HG02970 (cell line): Measurements from ENCODE around the gene PTOV1.

ENCODE experiments used
- ATAC-seq: cut with Tn5 transposase; IDR thresholded peaks from one replicate; pipeline ENCODE4 v1.9.1; 2021; ENCODE audit warnings: mild to moderate bottlenecking, moderate library complexity, moderate number of reproducible peaks; ENCODE audit not compliant: unreplicated experiment, low FRiP score

The PTOV1 gene

DNA sequence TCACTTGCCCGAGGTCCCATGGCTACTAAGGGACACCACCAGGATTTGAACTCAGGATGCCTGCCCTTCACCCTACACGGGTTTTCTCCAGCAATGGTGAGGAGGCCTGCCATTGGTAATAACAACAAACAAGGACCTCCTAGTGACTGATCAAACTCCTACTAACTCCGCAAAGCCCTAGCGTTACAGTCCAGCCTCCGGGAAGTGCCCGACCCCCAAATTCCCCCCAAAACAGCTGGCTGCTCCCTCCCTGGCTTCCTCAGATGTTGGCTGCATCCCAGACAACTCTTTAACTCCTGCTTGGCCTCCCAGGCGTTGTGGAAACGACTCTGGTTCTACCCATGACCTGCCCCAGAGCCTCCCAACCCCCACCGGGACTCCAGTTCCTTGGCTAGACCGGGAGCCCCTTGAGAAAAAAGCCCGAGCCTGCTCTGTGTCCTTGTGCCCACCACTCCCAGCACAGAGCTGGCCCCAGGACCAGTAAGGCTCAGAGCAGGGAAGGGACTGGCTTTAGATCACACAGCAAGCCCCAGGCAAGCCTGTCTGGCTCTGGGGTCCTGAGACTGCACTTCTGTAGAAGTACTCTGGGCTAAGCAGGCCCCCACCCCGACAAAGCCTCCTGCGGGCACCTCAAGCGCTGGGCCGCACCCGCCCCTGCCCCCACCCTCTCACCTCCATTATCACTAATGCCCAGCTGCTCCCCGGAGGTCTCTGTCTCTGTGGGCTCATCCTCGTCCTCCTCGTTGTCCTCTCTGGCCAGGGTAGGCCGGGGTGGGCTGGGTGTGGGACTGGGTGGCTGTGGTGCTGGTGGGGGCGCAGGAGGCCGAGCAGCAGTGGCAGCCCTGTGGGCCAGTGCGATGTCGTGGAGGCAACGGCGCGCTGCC lies 21.5 kb downstream of the PTOV1 start:
- ATAC-seq, result no peak

DNA sequence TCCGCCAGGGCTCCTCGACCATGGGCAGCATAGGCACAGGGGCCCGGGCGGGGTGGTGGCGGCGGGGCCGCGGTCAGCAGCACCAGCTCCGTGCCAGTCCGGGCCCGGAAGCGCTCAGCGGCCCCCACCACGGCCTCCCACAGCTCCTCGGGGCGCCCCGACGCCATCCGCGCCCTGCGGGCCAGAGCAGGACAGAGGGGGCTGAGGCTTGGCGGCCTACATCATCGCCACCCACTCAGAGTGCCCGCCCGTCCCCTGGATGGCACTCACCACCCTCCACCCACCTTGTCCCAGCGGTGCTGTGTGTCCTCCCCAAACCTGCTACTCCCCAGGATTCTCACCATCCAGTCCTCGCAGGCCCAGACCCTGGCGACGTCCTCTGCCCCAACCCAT lies 22.2 kb downstream of the PTOV1 start:
- ATAC-seq, result no peak

- ATAC-seq, result no peak
Observed at GRCh38 chr19:49873834-49874233, 22.9 kb downstream of the PTOV1 start.

DNA sequence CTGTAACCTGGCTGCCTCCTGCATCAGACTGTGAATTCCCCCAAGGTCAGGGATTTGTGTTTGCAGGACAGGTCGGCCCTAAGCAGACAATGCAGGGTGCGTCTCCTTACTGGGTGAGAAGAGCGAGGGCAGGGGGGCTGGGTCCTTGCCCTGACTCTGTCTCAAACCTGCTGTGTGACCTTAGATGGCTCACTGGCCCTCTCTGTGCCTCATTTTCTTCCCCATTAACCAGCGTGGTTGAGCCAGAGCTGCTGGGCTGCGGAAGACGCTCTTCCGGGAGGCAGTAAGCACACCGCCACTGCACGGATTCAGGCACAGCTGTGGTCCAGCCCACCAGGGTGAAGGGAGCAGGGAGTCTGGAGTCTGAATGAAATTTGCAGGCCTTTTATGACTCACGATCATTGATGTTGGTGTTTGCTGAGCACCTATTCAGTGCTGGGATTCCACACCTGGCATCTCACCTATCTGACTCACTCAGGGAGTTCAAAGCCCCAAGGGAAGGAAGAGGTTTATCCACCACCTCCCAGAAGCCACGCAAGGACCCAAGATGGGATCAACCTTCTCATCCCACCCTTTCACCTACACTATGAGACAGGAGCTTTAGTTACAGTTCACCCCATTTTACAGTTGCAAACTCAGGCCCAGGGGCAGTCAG lies 23.7 kb downstream of the PTOV1 start:
- ATAC-seq, result no peak

DNA sequence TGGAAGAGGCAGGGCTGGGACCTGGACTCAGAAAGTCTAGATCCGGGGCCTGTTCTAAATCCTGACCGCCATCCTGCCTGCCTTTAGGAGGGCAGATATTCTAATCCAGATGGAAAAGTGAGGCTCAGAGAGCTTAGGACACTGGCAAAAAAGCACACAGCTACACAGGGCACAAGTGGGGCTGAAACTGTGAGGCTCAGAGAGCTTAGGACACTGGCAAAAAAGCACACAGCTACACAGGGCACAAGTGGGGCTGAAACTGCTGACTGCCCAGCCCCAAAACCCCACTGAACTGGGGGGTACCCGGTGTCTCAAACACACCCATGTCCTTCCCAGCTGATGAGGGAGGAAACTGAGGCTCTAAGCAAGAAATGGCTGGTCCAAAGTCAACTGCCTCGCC lies 24.2 kb downstream of the PTOV1 start:
- no peak for ATAC-seq

DNA sequence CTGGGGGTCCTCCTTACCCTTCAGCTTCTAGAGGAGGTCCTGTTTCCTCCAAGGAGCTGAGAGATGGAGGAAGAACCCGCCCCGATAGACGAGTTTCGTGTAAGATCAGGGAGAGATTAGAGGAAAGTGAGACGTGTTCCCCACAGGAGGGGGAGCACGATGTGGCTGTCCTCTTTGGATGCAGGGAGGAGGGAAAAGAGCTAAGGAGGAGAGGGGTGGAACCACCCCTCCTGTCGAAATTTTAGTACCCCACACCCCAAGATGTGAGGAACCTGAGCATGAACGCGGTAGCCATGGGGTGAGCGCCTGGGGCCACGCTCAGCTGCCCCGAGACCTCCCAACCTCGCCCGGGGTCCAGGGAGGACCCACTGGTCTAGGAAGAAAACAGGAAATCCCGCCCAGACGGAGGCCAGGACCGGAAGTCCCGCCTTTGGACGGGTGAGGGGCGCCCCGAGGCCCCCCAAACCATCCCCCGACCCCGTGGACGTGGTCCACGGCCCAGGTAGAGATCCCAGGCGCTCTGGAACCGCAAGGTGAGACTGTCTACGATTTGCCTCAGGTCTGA lies 25.0 kb downstream of the PTOV1 start:
- ATAC-seq, result no peak

- peak; percentile 60 for ATAC-seq
Observed at GRCh38 chr19:49876422-49877019, 25.6 kb downstream of the PTOV1 start.

GRCh38 chr19:49877020-49877878 lies 26.3 kb downstream of the PTOV1 start, which contains the start of the genes AKT1S1 and TBC1D17:
Gene AKT1S1, minus strand, starts transcription at chr19:49877355. Its CDS starts 4,060 bp downstream, at chr19:49873295.
Gene TBC1D17, plus strand, starts transcription at chr19:49877702. Its CDS starts 22 bp downstream, at chr19:49877724.
- peak; percentile 57 for ATAC-seq

GRCh38 chr19:49877879-49878743 lies 27.2 kb downstream of the PTOV1 start:
- peak; percentile 39 for ATAC-seq

DNA sequence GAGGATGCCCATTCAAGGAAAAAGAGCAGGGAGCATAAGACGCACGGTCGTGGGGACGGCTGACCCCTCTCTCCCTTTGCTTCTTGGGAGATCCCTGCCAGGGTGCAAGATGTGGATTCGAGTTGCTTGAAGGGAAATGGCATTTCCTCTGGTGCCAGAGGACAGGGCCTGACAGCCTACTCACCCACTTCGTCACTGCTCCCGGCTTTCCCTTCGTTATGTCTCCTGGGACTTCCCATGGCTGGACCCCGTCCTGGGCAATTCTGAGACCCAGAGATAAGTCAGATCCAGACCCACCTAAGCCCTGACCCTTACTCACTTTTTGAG lies 27.7 kb downstream of the PTOV1 start:
- no peak for ATAC-seq

DNA sequence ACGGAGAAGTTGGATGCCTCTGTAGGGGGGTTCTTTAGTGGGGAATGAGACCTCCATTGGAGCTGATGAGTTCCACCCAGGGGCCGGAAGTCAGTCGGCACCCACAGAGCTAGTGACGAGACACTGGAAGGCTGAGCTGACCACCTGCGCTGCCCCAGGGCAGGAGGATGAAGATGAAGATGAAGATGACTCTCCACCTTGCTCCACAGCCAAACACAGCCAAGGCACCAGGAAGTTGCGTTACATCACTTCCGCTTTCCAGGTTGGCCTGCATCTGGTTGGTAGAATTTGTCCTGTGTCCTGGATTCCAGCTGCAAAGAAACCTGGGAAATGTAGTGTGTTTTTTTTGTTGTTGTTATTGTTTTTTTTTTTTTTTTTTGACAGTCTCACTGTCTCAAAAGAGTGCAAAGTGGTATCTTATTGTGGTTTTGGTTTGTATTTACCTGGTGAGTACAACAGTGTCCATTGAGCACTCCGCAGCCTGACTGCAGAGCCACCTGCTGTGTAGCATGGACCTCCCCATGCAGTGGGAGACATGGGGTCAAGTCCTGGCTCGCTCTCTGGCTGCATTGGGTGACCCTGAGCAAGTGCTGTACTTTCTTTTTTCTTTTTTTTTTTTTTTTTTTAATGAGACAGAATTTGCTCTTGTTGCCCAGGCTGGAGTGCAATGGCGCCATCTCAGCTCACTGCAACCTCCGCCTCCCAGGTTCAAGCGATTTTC lies 28.4 kb downstream of the PTOV1 start:
- ATAC-seq, result no peak

GRCh38 chr19:49880162-49880869 lies 29.4 kb downstream of the PTOV1 start:
- no peak for ATAC-seq

GRCh38 chr19:49881186-49881585 lies 30.2 kb downstream of the PTOV1 start:
- ATAC-seq, result no peak

GRCh38 chr19:49881672-49882394 lies 30.9 kb downstream of the PTOV1 start:
- ATAC-seq, result no peak

GRCh38 chr19:49882643-49883042 lies 31.7 kb downstream of the PTOV1 start:
- ATAC-seq, result no peak

- no peak for ATAC-seq
Observed at GRCh38 chr19:49883094-49883493, 32.1 kb downstream of the PTOV1 start.

- no peak for ATAC-seq
Observed at GRCh38 chr19:49884109-49884508, 33.1 kb downstream of the PTOV1 start.
